Activated gamma-delta T cell treated with Interleukin-2 at 50 U/mL for 16 hours (primary cell): Measurements from ENCODE around the gene RAB4B.
"Not testable (repeated sequence)": the region's sequence is repeated elsewhere in the genome, so short reads cannot be mapped to it uniquely, and the experiment has no call there.

Source experiments
- DNase-seq: peaks from one replicate; pipeline ENCODE4 v3.0.0-alpha.2; 2020

The RAB4B gene

GRCh38 chr19:40825460-40826095, 47.5 kb downstream of the RAB4B start:
- DNase-seq, result not testable (repeated sequence)

GRCh38 chr19:40826312-40826698, 48.3 kb downstream of the RAB4B start:
- not testable (repeated sequence) for DNase-seq

- DNase-seq, result peak; percentile 77
Measured at GRCh38 chr19:40826699-40827385, 48.8 kb downstream of the RAB4B start.

GRCh38 chr19:40827386-40828247, 49.6 kb downstream of the RAB4B start:
- no peak for DNase-seq

- DNase-seq, result no peak
Measured at GRCh38 chr19:40829205-40829604, 51.2 kb downstream of the RAB4B start.

- not testable (repeated sequence) for DNase-seq
Measured at GRCh38 chr19:40830741-40831140, 52.7 kb downstream of the RAB4B start.

GRCh38 chr19:40831502-40832430, 53.7 kb downstream of the RAB4B start:
- no peak for DNase-seq

GRCh38 chr19:40832431-40832790, 54.4 kb downstream of the RAB4B start:
- not testable (repeated sequence) for DNase-seq

GRCh38 chr19:40833728-40834533, 55.9 kb downstream of the RAB4B start:
- DNase-seq, result not testable (repeated sequence)

GRCh38 chr19:40836754-40837429, 58.8 kb downstream of the RAB4B start:
- no peak for DNase-seq

GRCh38 chr19:40838477-40838876, 60.4 kb downstream of the RAB4B start:
- not testable (repeated sequence) for DNase-seq

- DNase-seq, result not testable (repeated sequence)
Measured at GRCh38 chr19:40842012-40842411, 64.0 kb downstream of the RAB4B start.

GRCh38 chr19:40842997-40843652, 65.1 kb downstream of the RAB4B start:
- DNase-seq, result not testable (repeated sequence)

- peak; percentile 81 for DNase-seq
Measured at GRCh38 chr19:40843653-40844052, 65.6 kb downstream of the RAB4B start.
